Suprapubic skin (tissue), 4 donors: ENCODE data around the gene PRAMEF20.
"Not testable (repeated sequence)": the region's sequence is repeated elsewhere in the genome, so short reads cannot be mapped to it uniquely, and the experiment has no call there.

ENCODE experiments used
- CTCF ChIP-seq, 2 donors: fragments of 200-600 bp in 1 of 2; fragments of 450-650 bp in 1 of 2; sonication (generic) in 1 of 2; IDR thresholded peaks; one replicate each; pipeline ENCODE4 v1.5.1; 2016 to 2019; ENCODE audit warnings: antibody characterized with exemption in 2 of 2, mild to moderate bottlenecking in 1 of 2, moderate library complexity in 1 of 2
- POLR2A ChIP-seq, 2 donors: fragments of 450-650 bp; IDR thresholded peaks; one replicate each; pipeline ENCODE4 v1.6.1; 2017; ENCODE audit warnings: antibody characterized with exemption in 2 of 2, mild to moderate bottlenecking in 2 of 2, moderate library complexity in 2 of 2
- POLR2AphosphoS5 ChIP-seq, 3 donors: sonication (generic); formaldehyde crosslinking; IDR thresholded peaks; one replicate each; pipeline ENCODE4 v1.6.1; 2017; ENCODE audit warnings: antibody characterized with exemption in 3 of 3

GRCh38 chr1:13378983-13379382 is 31.3 kb upstream of the PRAMEF20 start:
- not testable (repeated sequence) for TF ChIP-seq CTCF, POLR2A, POLR2AphosphoS5 (IDR thresholded peaks at IDR 0.05)
